KMS-11 (cell line): ENCODE data around the gene OR2T33.
"Not testable (repeated sequence)": the region's sequence is repeated elsewhere in the genome, so short reads cannot be mapped to it uniquely, and the experiment has no call there.

Source experiments
- H2AFZ ChIP-seq: fragments of 200-600 bp; sonication (generic); 2 replicates; pipeline ENCODE4 v1.6.1; 2016; ENCODE audit warnings: antibody characterized with exemption, mixed run types, low read depth
- H3K27ac ChIP-seq: fragments of 200-600 bp; sonication (generic); 2 replicates; pipeline ENCODE4 v1.6.1; 2016; ENCODE audit warnings: mild to moderate bottlenecking, mixed run types
- H3K27me3 ChIP-seq: fragments of 200-600 bp; sonication (generic); 2 replicates; pipeline ENCODE4 v1.6.1; 2017; ENCODE audit warnings: mild to moderate bottlenecking, low read depth, mixed run types, moderate library complexity; ENCODE audit not compliant: insufficient read depth
- H3K36me3 ChIP-seq: fragments of 200-600 bp; sonication (generic); 2 replicates; pipeline ENCODE4 v1.6.1; 2017; ENCODE audit warnings: mild to moderate bottlenecking, mixed run types; ENCODE audit not compliant: insufficient read depth
- H3K4me1 ChIP-seq: fragments of 200-600 bp; sonication (generic); 2 replicates; pipeline ENCODE4 v1.6.1; 2016; ENCODE audit warnings: mild to moderate bottlenecking, low read depth, mixed run types; ENCODE audit not compliant: poor library complexity, severe bottlenecking
- H3K4me2 ChIP-seq: fragments of 200-600 bp; sonication (generic); 2 replicates; pipeline ENCODE4 v1.7.0; 2016; ENCODE audit warnings: mild to moderate bottlenecking, mixed run types
- H3K4me3 ChIP-seq: fragments of 200-600 bp; sonication (generic); IDR thresholded peaks from 2 replicates; pipeline ENCODE4 v1.6.1; 2017; ENCODE audit warnings: low read depth, low read length, mixed read lengths; ENCODE audit not compliant: insufficient read depth
- H3K79me2 ChIP-seq: fragments of 200-600 bp; sonication (generic); 2 replicates; pipeline ENCODE4 v1.6.1; 2016; ENCODE audit warnings: low read depth, mixed run types; ENCODE audit not compliant: insufficient read depth
- H3K9ac ChIP-seq: fragments of 200-600 bp; sonication (generic); 2 replicates; pipeline ENCODE4 v1.6.1; 2016; ENCODE audit warnings: mild to moderate bottlenecking, mixed run types
- H4K20me1 ChIP-seq: fragments of 200-600 bp; sonication (generic); 2 replicates; pipeline ENCODE4 v1.6.1; 2016; ENCODE audit warnings: mild to moderate bottlenecking, mixed run types; ENCODE audit not compliant: insufficient read depth
- CTCF ChIP-seq: fragments of 200-600 bp; sonication (generic); conservative IDR thresholded peaks from 2 replicates; pipeline ENCODE4 v1.6.1; 2017; ENCODE audit warnings: low read depth, mild to moderate bottlenecking, antibody characterized with exemption, low read length, moderate library complexity, mixed read lengths

Gene OR2T33

GRCh38 chr1:248303324-248303723 lies 25.5 kb upstream of the OR2T33 start, which contains the start of gene OR2T12:
Gene OR2T12 (minus strand): TSS chr1:248303424. CDS start chr1:248295578, 7,846 bp downstream.
- H3K27ac ChIP-seq = no peak within 1 kb of the TSS
- H3K36me3 ChIP-seq = no peaks in the 10 kb centered on the region
- TF ChIP-seq CTCF = no peak
- no peaks in the 10 kb centered on the region for H3K27me3 ChIP-seq
- no peak within 1 kb of the TSS for H3K4me3 ChIP-seq
- H3K4me1 ChIP-seq = no peaks in the 10 kb centered on the region
- no peak within 1 kb of the TSS for H3K9ac ChIP-seq
- no peaks in the 10 kb centered on the region for H4K20me1 ChIP-seq
- no peak within 1 kb of the TSS for H2AFZ ChIP-seq
- no peaks in the 10 kb centered on the region for H3K79me2 ChIP-seq
- no peak within 1 kb of the TSS for H3K4me2 ChIP-seq

GRCh38 chr1:248288391-248288790 lies 10.6 kb upstream of the OR2T33 start:
- H3K27ac ChIP-seq = no peak overlapping the region
- H3K36me3 ChIP-seq = no peaks in the 10 kb centered on the region
- H3K9ac ChIP-seq = no peak overlapping the region
- H2AFZ ChIP-seq = no peak overlapping the region
- no peaks in the 10 kb centered on the region for H3K4me1 ChIP-seq
- no peak overlapping the region for H3K4me3 ChIP-seq
- H3K79me2 ChIP-seq = no peaks in the 10 kb centered on the region
- H4K20me1 ChIP-seq = no peaks in the 10 kb centered on the region
- H3K27me3 ChIP-seq = no peaks in the 10 kb centered on the region
- no peak overlapping the region for H3K4me2 ChIP-seq
- no peak for TF ChIP-seq CTCF

GRCh38 chr1:248273225-248273624 lies 4.6 kb downstream of the OR2T33 start:
- H3K4me2 ChIP-seq, H3K4me3 ChIP-seq, H4K20me1 ChIP-seq, H3K9ac ChIP-seq, H3K79me2 ChIP-seq, H3K36me3 ChIP-seq, H2AFZ ChIP-seq, H3K27ac ChIP-seq, H3K4me1 ChIP-seq, H3K27me3 ChIP-seq: not testable (repeated sequence)

- H3K36me3 ChIP-seq = no peaks in the 10 kb centered on the region
- H3K9ac ChIP-seq = no peak overlapping the region
- no peak overlapping the region for H3K27ac ChIP-seq
- H3K79me2 ChIP-seq = no peaks in the 10 kb centered on the region
- no peaks in the 10 kb centered on the region for H3K27me3 ChIP-seq
- no peak overlapping the region for H3K4me2 ChIP-seq
- H3K4me1 ChIP-seq = no peaks in the 10 kb centered on the region
- no peaks in the 10 kb centered on the region for H4K20me1 ChIP-seq
- TF ChIP-seq CTCF = no peak
- no peak overlapping the region for H3K4me3 ChIP-seq
- H2AFZ ChIP-seq = no peak overlapping the region
Measured at GRCh38 chr1:248268178-248268577, 9.6 kb downstream of the OR2T33 start.

GRCh38 chr1:248259309-248259708 lies 18.5 kb downstream of the OR2T33 start:
- H4K20me1 ChIP-seq, H3K4me1 ChIP-seq, H3K36me3 ChIP-seq, H3K79me2 ChIP-seq, H3K27ac ChIP-seq, H3K4me2 ChIP-seq, H3K27me3 ChIP-seq, H3K4me3 ChIP-seq, H3K9ac ChIP-seq, H2AFZ ChIP-seq: not testable (repeated sequence)
